ENCODE data around the gene AXL.

Gene AXL

GRCh38 chr19:41253660-41254059, 34.6 kb downstream of the AXL start:
- Histone ChIP-seq H3K9me3 (ENCODE audit: control insufficient read depth in 2 of 2, low read length in 2 of 2) (no peaks in the 10 kb centered on the region), H3K4me1 (ENCODE audit: control insufficient read depth in 2 of 2, insufficient read depth in 2 of 2, low read length in 2 of 2) (no peaks in the 10 kb centered on the region), H3K36me3 (ENCODE audit: control insufficient read depth in 2 of 2, insufficient read depth in 2 of 2, low read length in 2 of 2) (peaks cover 9 to 19% of the 10 kb centered on the region in 2 donors), H3K9ac (ENCODE audit: low read depth in 1 of 2, low read length in 2 of 2) (no peak overlapping the region), H3K4me3 (ENCODE audit: low read length in 2 of 2) (no peak overlapping the region), H3K27ac (ENCODE audit: low read depth in 2 of 2, low read length in 2 of 2) (no peak overlapping the region), H3K27me3 (ENCODE audit: control insufficient read depth in 2 of 2, insufficient read depth in 2 of 2, low read length in 2 of 2) (no peaks in the 10 kb centered on the region)

- H3K36me3 ChIP-seq (ENCODE audit: control insufficient read depth in 2 of 2, insufficient read depth in 2 of 2, low read length in 2 of 2): peaks cover 6 to 17% of the 10 kb centered on the region in 2 donors
- no peaks in the 10 kb centered on the region for H3K4me1 ChIP-seq (ENCODE audit: control insufficient read depth in 2 of 2, insufficient read depth in 2 of 2, low read length in 2 of 2)
- H3K4me3 ChIP-seq (ENCODE audit: low read length in 2 of 2): no peak overlapping the region
Observed at GRCh38 chr19:41255171-41255570, 36.1 kb downstream of the AXL start.

GRCh38 chr19:41261474-41262190, 42.6 kb downstream of the AXL start:
- H3K36me3 ChIP-seq (ENCODE audit: control insufficient read depth in 2 of 2, insufficient read depth in 2 of 2, low read length in 2 of 2): peaks cover 1 to 11% of the 10 kb centered on the region in 2 donors
- peaks cover 9 to 23% of the 10 kb centered on the region in 2 donors for H3K4me1 ChIP-seq (ENCODE audit: control insufficient read depth in 2 of 2, insufficient read depth in 2 of 2, low read length in 2 of 2)
- H3K27ac ChIP-seq (ENCODE audit: low read depth in 2 of 2, low read length in 2 of 2): peak overlapping the region; percentile 100
- H3K4me3 ChIP-seq (ENCODE audit: low read length in 2 of 2): peak overlapping the region; percentile 85 to 86
- no peaks in the 10 kb centered on the region for H3K9me3 ChIP-seq (ENCODE audit: control insufficient read depth in 2 of 2, low read length in 2 of 2)
- H3K9ac ChIP-seq (ENCODE audit: low read depth in 1 of 2, low read length in 2 of 2): peak overlapping the region; percentile 60 to 98
- no peaks in the 10 kb centered on the region for H3K27me3 ChIP-seq (ENCODE audit: control insufficient read depth in 2 of 2, insufficient read depth in 2 of 2, low read length in 2 of 2)

More at GRCh38 chr19:41255171-41255570, 36.1 kb downstream of the AXL start:
- H3K27me3 ChIP-seq (ENCODE audit: control insufficient read depth in 2 of 2, insufficient read depth in 2 of 2, low read length in 2 of 2): no peaks in the 10 kb centered on the region
- H3K9me3 ChIP-seq (ENCODE audit: control insufficient read depth in 2 of 2, low read length in 2 of 2): no peaks in the 10 kb centered on the region
- no peak overlapping the region for H3K27ac ChIP-seq (ENCODE audit: low read depth in 2 of 2, low read length in 2 of 2)
- no peak overlapping the region for H3K9ac ChIP-seq (ENCODE audit: low read depth in 1 of 2, low read length in 2 of 2)

GRCh38 chr19:41263042-41263849, 44.2 kb downstream of the AXL start:
- Histone ChIP-seq H3K4me1 (ENCODE audit: control insufficient read depth in 2 of 2, insufficient read depth in 2 of 2, low read length in 2 of 2) (peaks cover 17 to 29% of the 10 kb centered on the region in 2 donors), H3K9me3 (ENCODE audit: control insufficient read depth in 2 of 2, low read length in 2 of 2) (no peaks in the 10 kb centered on the region), H3K4me3 (ENCODE audit: low read length in 2 of 2) (peak overlapping the region; percentile 85 to 86), H3K27ac (ENCODE audit: low read depth in 2 of 2, low read length in 2 of 2) (peak overlapping the region; percentile 100), H3K9ac (ENCODE audit: low read depth in 1 of 2, low read length in 2 of 2) (peak overlapping the region; percentile 94 to 98), H3K36me3 (ENCODE audit: control insufficient read depth in 2 of 2, insufficient read depth in 2 of 2, low read length in 2 of 2) (peaks cover 8 to 11% of the 10 kb centered on the region in 2 donors), H3K27me3 (ENCODE audit: control insufficient read depth in 2 of 2, insufficient read depth in 2 of 2, low read length in 2 of 2) (no peaks in the 10 kb centered on the region)

- Histone ChIP-seq H3K36me3 (ENCODE audit: control insufficient read depth in 2 of 2, insufficient read depth in 2 of 2, low read length in 2 of 2) (peaks cover 15 to 16% of the 10 kb centered on the region in 2 donors), H3K4me3 (ENCODE audit: low read length in 2 of 2) (peak within 1 kb of the TSS; percentile 88), H3K4me1 (ENCODE audit: control insufficient read depth in 2 of 2, insufficient read depth in 2 of 2, low read length in 2 of 2) (peaks cover 17 to 29% of the 10 kb centered on the region in 2 donors), H3K27ac (ENCODE audit: low read depth in 2 of 2, low read length in 2 of 2) (peak within 1 kb of the TSS; percentile 100), H3K9ac (ENCODE audit: low read depth in 1 of 2, low read length in 2 of 2) (peak within 1 kb of the TSS; percentile 94 to 99), H3K27me3 (ENCODE audit: control insufficient read depth in 2 of 2, insufficient read depth in 2 of 2, low read length in 2 of 2) (no peaks in the 10 kb centered on the region), H3K9me3 (ENCODE audit: control insufficient read depth in 2 of 2, low read length in 2 of 2) (no peaks in the 10 kb centered on the region)
Observed at GRCh38 chr19:41263850-41264580, 45.0 kb downstream of the AXL start, which contains the start of gene HNRNPUL1. TSS of gene HNRNPUL1 (plus strand) at chr19:41264372. CDS start at chr19:41264504, 132 bp downstream.

- peaks cover 21 to 23% of the 10 kb centered on the region in 2 donors for H3K36me3 ChIP-seq (ENCODE audit: control insufficient read depth in 2 of 2, insufficient read depth in 2 of 2, low read length in 2 of 2)
- H3K9me3 ChIP-seq (ENCODE audit: control insufficient read depth in 2 of 2, low read length in 2 of 2): no peaks in the 10 kb centered on the region
- H3K9ac ChIP-seq (ENCODE audit: low read depth in 1 of 2, low read length in 2 of 2): peak overlapping the region; percentile 92 to 99
- H3K4me3 ChIP-seq (ENCODE audit: low read length in 2 of 2): peak overlapping the region; percentile 88
- no peaks in the 10 kb centered on the region for H3K27me3 ChIP-seq (ENCODE audit: control insufficient read depth in 2 of 2, insufficient read depth in 2 of 2, low read length in 2 of 2)
- peaks cover 17 to 29% of the 10 kb centered on the region in 2 donors for H3K4me1 ChIP-seq (ENCODE audit: control insufficient read depth in 2 of 2, insufficient read depth in 2 of 2, low read length in 2 of 2)
- peak overlapping the region; percentile 98 to 99 for H3K27ac ChIP-seq (ENCODE audit: low read depth in 2 of 2, low read length in 2 of 2)
Observed at GRCh38 chr19:41264581-41265394, 45.8 kb downstream of the AXL start.

- H3K9ac ChIP-seq (ENCODE audit: low read depth in 1 of 2, low read length in 2 of 2): peak overlapping the region; percentile 92 to 99
- H3K36me3 ChIP-seq (ENCODE audit: control insufficient read depth in 2 of 2, insufficient read depth in 2 of 2, low read length in 2 of 2): peaks cover 22 to 26% of the 10 kb centered on the region in 2 donors
- no peaks in the 10 kb centered on the region for H3K9me3 ChIP-seq (ENCODE audit: control insufficient read depth in 2 of 2, low read length in 2 of 2)
Observed at GRCh38 chr19:41265395-41266153, 46.6 kb downstream of the AXL start.

GRCh38 chr19:41269055-41269454, 50.0 kb downstream of the AXL start:
- Histone ChIP-seq H3K9me3 (ENCODE audit: control insufficient read depth in 2 of 2, low read length in 2 of 2) (no peaks in the 10 kb centered on the region), H3K9ac (ENCODE audit: low read depth in 1 of 2, low read length in 2 of 2) (no peak overlapping the region), H3K27me3 (ENCODE audit: control insufficient read depth in 2 of 2, insufficient read depth in 2 of 2, low read length in 2 of 2) (no peaks in the 10 kb centered on the region), H3K27ac (ENCODE audit: low read depth in 2 of 2, low read length in 2 of 2) (no peak overlapping the region), H3K36me3 (ENCODE audit: control insufficient read depth in 2 of 2, insufficient read depth in 2 of 2, low read length in 2 of 2) (peaks cover 57 to 60% of the 10 kb centered on the region in 2 donors), H3K4me1 (ENCODE audit: control insufficient read depth in 2 of 2, insufficient read depth in 2 of 2, low read length in 2 of 2) (peaks cover 11 to 21% of the 10 kb centered on the region in 2 donors), H3K4me3 (ENCODE audit: low read length in 2 of 2) (no peak overlapping the region)

More at GRCh38 chr19:41265395-41266153, 46.6 kb downstream of the AXL start:
- H3K27ac ChIP-seq (ENCODE audit: low read depth in 2 of 2, low read length in 2 of 2): peak overlapping the region; percentile 98 to 99
- H3K4me1 ChIP-seq (ENCODE audit: control insufficient read depth in 2 of 2, insufficient read depth in 2 of 2, low read length in 2 of 2): peaks cover 17 to 29% of the 10 kb centered on the region in 2 donors
- peak overlapping the region; percentile 88 for H3K4me3 ChIP-seq (ENCODE audit: low read length in 2 of 2)
- no peaks in the 10 kb centered on the region for H3K27me3 ChIP-seq (ENCODE audit: control insufficient read depth in 2 of 2, insufficient read depth in 2 of 2, low read length in 2 of 2)

GRCh38 chr19:41269571-41269970, 50.5 kb downstream of the AXL start:
- no peak overlapping the region for H3K4me3 ChIP-seq (ENCODE audit: low read length in 2 of 2)

More at GRCh38 chr19:41269571-41269970, 50.5 kb downstream of the AXL start:
- Histone ChIP-seq H3K9ac (ENCODE audit: low read depth in 1 of 2, low read length in 2 of 2) (no peak overlapping the region), H3K27me3 (ENCODE audit: control insufficient read depth in 2 of 2, insufficient read depth in 2 of 2, low read length in 2 of 2) (no peaks in the 10 kb centered on the region), H3K27ac (ENCODE audit: low read depth in 2 of 2, low read length in 2 of 2) (no peak overlapping the region), H3K9me3 (ENCODE audit: control insufficient read depth in 2 of 2, low read length in 2 of 2) (no peaks in the 10 kb centered on the region), H3K36me3 (ENCODE audit: control insufficient read depth in 2 of 2, insufficient read depth in 2 of 2, low read length in 2 of 2) (peaks cover 62 to 65% of the 10 kb centered on the region in 2 donors), H3K4me1 (ENCODE audit: control insufficient read depth in 2 of 2, insufficient read depth in 2 of 2, low read length in 2 of 2) (peaks cover 11 to 21% of the 10 kb centered on the region in 2 donors)

Measured in mucosa of rectum (tissue), 2 donors.